A549 (cell line): ENCODE results near the gene PRCD. TPM values are rescaled to one million over a fixed set of nuclear protein-coding genes. Genes with fewer than 3 reads are reported as not detected.
A peak's percentile ranks its signal among the peaks of the same experiment; 100 is the strongest.
"Not testable (repeated sequence)": the region's sequence is repeated elsewhere in the genome, so short reads cannot be mapped to it uniquely, and the experiment has no call there.

Source experiments
- ATAC-seq, 2 experiments: fragments of 200-7000 bp in 1 of 2; fragments of >200 bp in 1 of 2; cut with Nextera tagmentation in 1 of 2; cut with Tn5 transposase in 1 of 2; 3 replicates each; pipeline versions ENCODE4 v1.8.0 to v1.9.1; 2018 to 2020; ENCODE audit warnings: mild to moderate bottlenecking in 1 of 2, moderate library complexity in 1 of 2
- CTCF ChIA-PET: fragments of 300-600 bp; sonication (Branson Sonifier 250); formaldehyde crosslinking; extraction: SDS; loops from one replicate; lab custom pipeline; 2021; ENCODE audit warnings: antibody characterized with exemption, inconsistent platforms; lab: Yijun Ruan, JAX
- POLR2A ChIA-PET: fragments of 350-600 bp; formaldehyde crosslinking; extraction: SDS; loops from one replicate; lab custom pipeline; 2021; ENCODE audit warnings: antibody characterized with exemption, inconsistent platforms; lab: Yijun Ruan, JAX
- DNase-seq, 2 experiments: peaks; one replicate each; pipeline versions ENCODE4 v3.0.0 to v3.0.0-alpha.2; 2011 to 2016; ENCODE audit warnings: low read depth in 1 of 2, low spot score in 1 of 2
- FAIRE-seq: peaks from 2 replicates; lab custom pipeline; 2011; peaks lifted over from hg19 to GRCh38; lab: Jason Lieb, UNC
- H3K27ac ChIP-seq, 2 experiments: fragments of >200 bp; sonication (Bioruptor Twin); formaldehyde crosslinking; 3 replicates each; pipeline ENCODE4 v1.5.1; 2016 to 2017
- H3K4me1 ChIP-seq: fragments of >200 bp; sonication (Bioruptor Twin); formaldehyde crosslinking; 3 replicates; pipeline ENCODE4 v1.6.1; 2016
- H3K4me2 ChIP-seq: fragments of >200 bp; sonication (Bioruptor Twin); formaldehyde crosslinking; 3 replicates; pipeline ENCODE4 v1.6.1; 2016
- H3K4me3 ChIP-seq: fragments of >200 bp; sonication (Bioruptor Twin); formaldehyde crosslinking; 3 replicates; pipeline ENCODE4 v1.5.1; 2016
- H3K9me3 ChIP-seq: fragments of >200 bp; sonication (Bioruptor Twin); formaldehyde crosslinking; 3 replicates; pipeline ENCODE4 v1.6.1; 2016
- ATOH8 ChIP-seq: fragments of 250-450 bp; sonication (Bioruptor Pico); IDR thresholded peaks from 2 replicates; pipeline ENCODE4 v1.5.0; 2020; ENCODE audit warnings: low read depth, mild to moderate bottlenecking, moderate library complexity
- BCL3 ChIP-seq: fragments of >200 bp; sonication (Bioruptor Twin); formaldehyde crosslinking; IDR thresholded peaks from 3 replicates; pipeline ENCODE4 v1.6.1; 2016
- BHLHE40 ChIP-seq: IDR thresholded peaks from 2 replicates; pipeline ENCODE4 v1.6.1; 2012; ENCODE audit warnings: low read depth, low read length, inconsistent platforms
- ESRRA ChIP-seq: fragments of 150-350 bp; IDR thresholded peaks from 2 replicates; pipeline ENCODE4 v1.6.1; 2014; ENCODE audit warnings: mild to moderate bottlenecking, low read length, borderline replicate concordance
- FOSB ChIP-seq: fragments of 250-450 bp; sonication (Bioruptor Pico); IDR thresholded peaks from 2 replicates; pipeline ENCODE4 v1.5.0; 2020; ENCODE audit warnings: mild to moderate bottlenecking, moderate library complexity
- GATA3 ChIP-seq: IDR thresholded peaks from 2 replicates; pipeline ENCODE4 v1.6.1; 2012; ENCODE audit warnings: borderline replicate concordance
- HDAC2 ChIP-seq: fragments of 200-600 bp; sonication (generic); IDR thresholded peaks from 2 replicates; pipeline ENCODE4 v1.6.1; 2016
- HES2 ChIP-seq: fragments of >200 bp; sonication (Bioruptor Twin); formaldehyde crosslinking; IDR thresholded peaks from 2 replicates; pipeline ENCODE4 v1.6.1; 2016
- KDM1A ChIP-seq: fragments of 200-600 bp; sonication (generic); IDR thresholded peaks from 2 replicates; pipeline ENCODE4 v1.6.1; 2016; ENCODE audit warnings: low read depth, mild to moderate bottlenecking
- KDM5A ChIP-seq: fragments of 200-600 bp; sonication (generic); IDR thresholded peaks from 2 replicates; pipeline ENCODE4 v1.6.1; 2016; ENCODE audit warnings: antibody characterized with exemption, mild to moderate bottlenecking
- MAFK ChIP-seq: fragments of 450-650 bp; IDR thresholded peaks from 2 replicates; pipeline ENCODE4 v1.6.1; 2014; ENCODE audit not compliant: partially characterized antibody
- MAX ChIP-seq: IDR thresholded peaks from 2 replicates; pipeline ENCODE4 v1.6.1; 2012
- MAZ ChIP-seq: fragments of 150-350 bp; IDR thresholded peaks from 2 replicates; pipeline ENCODE4 v1.6.1; 2014; ENCODE audit warnings: antibody characterized with exemption, low read depth, low read length, borderline replicate concordance
- NPAS2 ChIP-seq: fragments of 250-450 bp; sonication (Bioruptor Pico); IDR thresholded peaks from 2 replicates; pipeline ENCODE4 v1.8.0; 2022; ENCODE audit warnings: mild to moderate bottlenecking, moderate library complexity, borderline replicate concordance
- NR3C1 ChIP-seq: fragments of >200 bp; sonication (Bioruptor Twin); formaldehyde crosslinking; IDR thresholded peaks from 3 replicates; pipeline ENCODE4 v1.6.1; 2017
- PBX3 ChIP-seq: IDR thresholded peaks from 2 replicates; pipeline ENCODE4 v1.6.1; 2012
- PHF8 ChIP-seq: fragments of 200-600 bp; sonication (generic); IDR thresholded peaks from 2 replicates; pipeline ENCODE4 v1.6.1; 2016; ENCODE audit warnings: low read depth, mild to moderate bottlenecking, antibody characterized with exemption, moderate library complexity, borderline replicate concordance
- POLR2A ChIP-seq: IDR thresholded peaks from 2 replicates; pipeline ENCODE4 v1.6.1; 2012; ENCODE audit warnings: mild to moderate bottlenecking, low read length
- RAD21 ChIP-seq, 2 experiments: fragments of >200 bp in 1 of 2; sonication (Bioruptor Twin) in 1 of 2; formaldehyde crosslinking in 1 of 2; IDR thresholded peaks in 1 of 2; conservative IDR thresholded peaks in 1 of 2; 2 replicates in 1 of 2; 3 replicates in 1 of 2; pipeline ENCODE4 v1.6.1; 2012 to 2018; ENCODE audit warnings: inconsistent platforms in 1 of 2
- RARB ChIP-seq: fragments of 250-450 bp; sonication (Bioruptor Pico); IDR thresholded peaks from 2 replicates; pipeline ENCODE4 v1.8.0; 2021; ENCODE audit warnings: mild to moderate bottlenecking, moderate library complexity
- RNF2 ChIP-seq: fragments of 200-600 bp; sonication (generic); IDR thresholded peaks from 2 replicates; pipeline ENCODE4 v1.6.1; 2016; ENCODE audit warnings: low read depth, mild to moderate bottlenecking, antibody characterized with exemption, moderate library complexity, borderline replicate concordance
- SMC3 ChIP-seq: fragments of >200 bp; sonication (Bioruptor Twin); formaldehyde crosslinking; IDR thresholded peaks from 3 replicates; pipeline ENCODE4 v1.6.1; 2018; ENCODE audit warnings: inconsistent platforms
- ZC3H11A ChIP-seq: fragments of 450-650 bp; IDR thresholded peaks from 2 replicates; pipeline ENCODE4 v1.6.1; 2014; ENCODE audit warnings: antibody characterized with exemption, mild to moderate bottlenecking
- ZFP36 ChIP-seq: fragments of 450-650 bp; IDR thresholded peaks from 2 replicates; pipeline ENCODE4 v1.6.1; 2014; ENCODE audit warnings: borderline replicate concordance; ENCODE audit not compliant: partially characterized antibody
- WGBS: methylation state at CpG from one replicate; pipeline ENCODE4 v1.1.6; 2017; ENCODE audit errors: missing lambda C conversion rate; 5-methylcytosine and 5-hydroxymethylcytosine counted together
- polyA plus RNA-seq, 4 experiments: library from polyadenylated mRNA; depleted of rRNA in 3 of 4; stranded (reverse); fragments of >200 nt; fragmentation: RNase III in 1 of 4; extraction: RNeasy Plus Mini Kit Qiagen cat#74134 plus additional on column Dnase treatment in 1 of 4; gene quantifications; 2 replicates in 3 of 4; 3 replicates in 1 of 4; pipeline ENCODE4 v1.2.3, GENCODE V29; 2011 to 2017

The PRCD gene
- polyA plus RNA-seq, 2 of the 4 experiments (the other 2 are of a cell fraction): not detected

GRCh38 chr17:76521262-76521661, 18.6 kb upstream of the PRCD start:
- no peak for TF ChIP-seq BCL3
- TF ChIP-seq HES2: no peak
- TF ChIP-seq FOSB (CRISPR knock-in tag): no peak
- no peak for TF ChIP-seq PBX3

GRCh38 chr17:76521683-76522082, 18.2 kb upstream of the PRCD start:
- not testable (repeated sequence) for FAIRE-seq, H3K4me3 ChIP-seq, H3K27ac ChIP-seq, H3K9me3 ChIP-seq, DNase-seq, H3K4me2 ChIP-seq, ATAC-seq
- 80% methylated on average over 10 of the region's 10 CpGs for WGBS
- ChIA-PET POLR2A (interaction anchor here (0.6 kb wide), 1 partner anchor 18 kb away, joined by 6 read pairs; no protein-coding TSS in a partner anchor), CTCF (interaction anchor here (0.8 to 64.5 kb wide), 18 partner anchors 11 to 546 kb away, joined by 3 to 1994 read pairs (median 28); partner anchors contain the start of genes AANAT, CYGB, JMJD6 and METTL23)
- peaks cover 20% of the 10 kb centered on the region for H3K4me1 ChIP-seq
- TF ChIP-seq MAFK: peak; percentile 13

More at GRCh38 chr17:76521262-76521661, 18.6 kb upstream of the PRCD start:
- DNase-seq (no peak), FAIRE-seq (no peak), ATAC-seq (no peak)
- no peak overlapping the region for H3K4me3 ChIP-seq
- ChIA-PET POLR2A (interaction anchor here (0.6 kb wide), 1 partner anchor 17 kb away, joined by 6 read pairs; no protein-coding TSS in a partner anchor), CTCF (interaction anchor here (0.8 to 64.5 kb wide), 17 partner anchors 11 to 547 kb away, joined by 3 to 1994 read pairs (median 32); partner anchors contain the start of genes AANAT, CYGB, JMJD6 and METTL23)
- no peak overlapping the region for H3K4me2 ChIP-seq
- 87% methylated on average over 7 of the region's 7 CpGs for WGBS
- peaks cover 20% of the 10 kb centered on the region for H3K4me1 ChIP-seq
- no peaks in the 10 kb centered on the region for H3K9me3 ChIP-seq
- H3K27ac ChIP-seq: no peak overlapping the region

- POLR2A ChIA-PET: no interaction called here
- FAIRE-seq: no peak
- DNase-seq: peak; percentile 75 to 93
- CTCF ChIA-PET: interaction anchor here (0.5 to 64.5 kb wide), 78 partner anchors 13 to 578 kb away, joined by 3 to 1994 read pairs (median 5); partner anchors contain the start of genes AANAT, CYGB, JMJD6 and METTL23
- Histone ChIP-seq H3K4me3 (no peak overlapping the region), H3K4me1 (peaks cover 20% of the 10 kb centered on the region), H3K9me3 (no peaks in the 10 kb centered on the region), H3K27ac (peak overlapping the region in 1 of 2 experiments; percentile 47; a peak in 1 of 6 replicates), H3K4me2 (peak overlapping the region; percentile 74)
- peak; percentile 79 to 88 for ATAC-seq
- 16% methylated on average over 35 of the region's 35 CpGs for WGBS
- TF ChIP-seq HDAC2 (no peak), PHF8 (no peak), ESRRA (no peak), RAD21 (conservative IDR thresholded peaks at IDR 0.05 in 1 of 2, IDR thresholded peaks at IDR 0.05 in 1 of 2) (peak; percentile 97 to 99), FOSB (CRISPR knock-in tag) (no peak), BHLHE40 (no peak), POLR2A (no peak), ATOH8 (CRISPR knock-in tag) (no peak), KDM5A (no peak), NPAS2 (CRISPR knock-in tag) (no peak), SMC3 (peak; percentile 98), ZC3H11A (no peak), MAZ (0 out of 2 replicates have a peak, but pooled peaks have one; percentile 40), BCL3 (no peak), GATA3 (no peak), KDM1A (no peak), HES2 (no peak), MAX (peak; percentile 41; the same call in 1 of the 2 replicates), RNF2 (no peak), ZFP36 (no peak), NR3C1 (no peak), RARB (no peak)
Measured at GRCh38 chr17:76523084-76524037, 16.5 kb upstream of the PRCD start.
